Effector CD4-positive, alpha-beta T cell (primary cell): ENCODE measurements around the gene APC.
"Not testable (repeated sequence)": the region's sequence is repeated elsewhere in the genome, so short reads cannot be mapped to it uniquely, and the experiment has no call there.

Source experiments
- DNase-seq: peaks from one replicate; pipeline ENCODE4 v3.0.0-alpha.2; 2020

APC gene

DNA sequence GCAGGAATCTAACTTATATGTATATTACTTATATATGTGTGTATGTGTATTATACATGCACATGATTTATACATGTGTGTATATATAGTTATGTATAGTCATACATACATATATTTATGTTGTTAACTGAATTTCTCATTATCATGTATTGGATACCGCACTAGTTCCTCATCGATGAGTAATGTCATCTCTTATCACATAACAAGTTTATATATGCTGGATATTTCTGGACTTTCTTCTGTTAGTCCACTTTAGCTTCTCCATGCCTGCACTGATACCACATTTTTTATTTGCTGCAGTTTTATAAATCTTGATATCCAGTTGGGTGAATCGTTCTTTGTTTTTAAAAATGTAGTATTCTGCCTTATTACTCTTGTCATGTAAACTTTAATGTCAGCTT, 50.2 kb downstream of the APC start:
- no peak for DNase-seq

DNA sequence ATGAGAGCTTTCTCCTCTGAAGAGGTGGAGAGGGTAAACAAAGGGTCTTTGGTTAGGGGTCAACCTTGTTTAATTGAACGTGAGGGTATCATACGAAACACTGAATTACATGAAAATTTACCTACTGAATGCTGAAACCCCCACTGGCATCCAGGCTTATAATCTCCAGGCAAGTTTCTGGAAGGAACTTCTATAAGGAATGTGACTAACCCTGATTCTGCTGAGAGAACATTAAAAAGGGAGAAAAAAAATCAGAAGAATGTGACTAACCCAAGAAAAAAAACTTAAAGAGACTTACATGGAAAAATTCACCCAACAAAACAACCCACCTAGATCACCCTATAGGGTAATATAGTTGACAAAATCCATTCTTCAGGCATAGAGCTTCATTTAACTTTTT, 55.5 kb downstream of the APC start:
- no peak for DNase-seq

GRCh38 chr5:112794410-112794809, 56.7 kb downstream of the APC start:
- DNase-seq, result no peak

GRCh38 chr5:112795342-112795741, 57.7 kb downstream of the APC start:
- no peak for DNase-seq

- no peak for DNase-seq
These were observed 58.4 kb downstream of the APC start for GRCh38 chr5:112795944-112796678.

DNA sequence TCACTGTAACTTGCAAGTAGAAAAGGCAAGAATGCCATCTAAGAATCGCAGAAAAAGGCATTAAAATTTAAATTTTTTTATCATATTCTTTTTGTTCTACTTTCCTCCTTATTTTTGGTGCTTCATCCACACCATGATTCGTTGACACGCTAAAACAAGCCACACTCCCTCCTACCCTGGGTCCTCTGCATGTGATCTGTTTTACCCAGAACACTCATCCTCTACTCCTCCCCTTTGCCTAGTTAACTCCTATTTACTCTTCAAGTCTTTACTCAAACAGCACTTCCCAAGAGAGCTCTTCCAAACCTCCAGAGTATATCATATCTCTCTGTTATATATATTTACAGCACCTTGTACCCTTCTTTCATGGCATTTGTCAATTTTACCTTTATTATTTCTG, 62.0 kb downstream of the APC start:
- no peak for DNase-seq

- DNase-seq, result no peak
These were observed 63.2 kb downstream of the APC start for GRCh38 chr5:112800891-112801290.

DNA sequence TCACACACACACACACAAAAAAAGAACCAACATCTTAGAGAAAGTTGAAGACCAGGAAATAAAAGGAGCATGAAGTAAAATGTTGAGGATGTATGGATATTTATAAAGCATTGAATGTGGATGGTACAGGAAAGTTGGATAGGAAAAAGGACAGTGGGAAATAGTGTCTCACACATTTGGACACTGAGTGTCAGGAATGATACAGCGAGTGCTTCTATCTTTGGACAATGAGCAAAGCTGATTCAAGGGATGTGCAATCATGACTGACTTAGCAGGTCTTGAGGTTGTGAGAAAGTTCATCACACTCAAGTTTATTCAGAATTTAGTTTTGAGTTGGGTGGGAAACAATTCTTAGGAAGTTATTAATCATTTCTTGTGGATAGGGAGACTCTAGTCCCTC, 73.3 kb downstream of the APC start:
- DNase-seq, result no peak

DNA sequence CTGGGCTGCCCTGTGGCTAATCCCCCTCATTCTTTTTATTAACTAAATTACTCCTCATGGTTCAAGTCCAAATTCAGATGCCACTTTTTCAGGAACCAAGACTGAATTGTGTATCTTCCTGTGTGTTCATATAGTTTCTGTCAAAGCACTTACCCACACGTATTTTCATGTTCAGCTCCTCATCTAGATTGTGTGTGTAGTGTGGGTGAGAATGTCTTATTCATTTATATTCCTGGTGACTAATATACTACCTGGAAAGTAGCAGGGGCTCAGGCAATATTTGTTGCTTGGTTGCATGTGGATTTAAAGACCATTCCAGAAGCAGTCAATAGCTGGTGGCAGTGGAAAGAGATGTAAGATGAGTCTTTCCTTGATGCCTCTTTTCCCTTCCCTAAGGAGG, 74.9 kb downstream of the APC start:
- no peak for DNase-seq

DNA sequence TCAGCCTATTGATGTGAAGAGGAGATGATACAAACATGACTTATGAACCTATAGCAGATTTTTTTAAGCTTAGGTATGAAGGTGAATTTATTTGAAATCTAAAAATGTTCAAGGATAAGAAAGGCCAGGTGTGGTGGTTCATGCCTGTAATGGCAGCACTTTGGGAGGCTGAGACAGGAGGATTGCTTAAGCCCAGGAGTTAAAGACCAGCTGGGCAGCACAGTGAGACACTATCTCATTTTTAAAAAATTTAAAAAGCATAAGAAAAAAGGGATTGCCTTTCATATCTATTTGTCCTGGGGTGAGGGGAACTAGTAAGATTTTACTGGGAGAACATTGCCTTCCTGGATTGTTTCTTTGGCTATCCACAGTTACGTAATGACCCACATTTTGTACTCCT, 82.6 kb downstream of the APC start:
- DNase-seq, result no peak

GRCh38 chr5:112822456-112822855, 84.8 kb downstream of the APC start:
- no peak for DNase-seq

GRCh38 chr5:112823181-112823580, 85.5 kb downstream of the APC start:
- no peak for DNase-seq

DNA sequence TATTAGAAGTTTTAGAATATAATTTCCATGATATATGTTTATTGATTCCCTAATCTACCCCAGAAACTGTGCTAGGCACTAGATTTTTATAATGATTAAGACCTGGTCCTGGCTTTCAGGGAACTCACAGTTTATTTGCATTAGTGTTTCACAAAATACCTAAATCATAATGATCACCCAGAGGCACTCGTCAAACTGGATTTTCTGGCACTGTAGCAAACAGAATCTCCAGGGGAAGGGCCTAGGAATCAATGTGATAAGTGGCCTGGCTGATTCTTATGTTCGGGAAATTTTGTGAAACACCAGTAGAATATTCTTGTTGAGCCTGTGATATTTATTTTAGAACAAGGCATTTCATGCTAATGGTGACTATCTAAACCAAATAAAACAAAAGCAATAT, 86.0 kb downstream of the APC start:
- DNase-seq, result no peak

DNA sequence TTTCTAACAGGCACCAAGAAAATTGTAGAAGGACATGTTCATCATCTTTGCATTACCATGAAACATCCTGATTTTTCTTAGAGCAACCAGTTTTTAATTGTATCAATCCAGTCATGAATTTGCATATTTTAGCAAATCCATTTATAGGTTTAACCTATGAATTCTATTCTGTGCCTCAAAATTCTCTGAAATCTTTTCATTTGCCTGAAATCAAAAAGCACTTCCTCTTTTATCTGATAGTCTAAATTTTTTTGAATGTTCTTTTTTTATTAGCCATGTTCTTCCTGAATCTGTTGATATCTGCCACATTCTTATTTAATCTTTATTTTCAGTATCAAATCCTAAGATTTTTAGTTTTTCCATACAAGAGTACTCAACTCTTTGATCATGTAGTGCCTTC, 86.5 kb downstream of the APC start:
- DNase-seq, result no peak

DNA sequence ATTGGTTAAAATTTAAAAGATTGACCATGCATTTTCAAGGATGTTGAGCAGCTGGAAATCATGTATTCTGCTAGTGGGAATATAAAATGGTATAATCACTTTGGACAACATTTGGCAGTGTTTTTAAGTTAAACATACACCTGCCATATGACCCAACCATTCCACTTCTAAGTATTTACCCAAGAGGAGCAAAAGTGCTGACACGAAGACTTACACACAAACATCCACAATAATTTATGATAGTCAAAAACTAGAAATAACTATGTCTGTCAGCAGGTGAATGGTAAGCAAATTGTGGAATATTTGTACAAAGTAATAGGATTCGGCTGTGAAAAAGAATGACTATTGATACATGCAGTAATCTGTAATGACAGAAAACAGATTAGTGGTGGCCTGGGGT, 92.7 kb downstream of the APC start:
- no peak for DNase-seq

DNA sequence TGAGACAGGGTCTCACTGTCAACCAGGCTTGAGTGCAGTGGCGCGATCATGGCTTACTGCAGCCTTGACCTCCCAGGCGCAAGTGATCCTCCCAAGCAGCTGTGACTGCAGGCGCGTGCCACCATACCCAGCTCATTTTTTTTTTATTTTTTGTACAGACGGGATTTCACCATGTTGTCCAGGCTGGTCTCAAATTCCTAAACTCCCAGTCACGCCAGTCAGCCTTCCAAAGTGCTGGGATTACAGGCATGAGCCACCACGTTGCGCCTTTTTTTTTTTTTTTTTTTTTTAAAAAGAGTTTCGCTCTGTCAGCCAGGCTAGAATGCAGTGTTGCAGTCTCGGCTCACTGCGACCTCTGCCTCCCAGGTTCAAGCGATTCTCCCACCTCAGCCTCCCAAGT, 96.3 kb downstream of the APC start:
- DNase-seq, result no peak

DNA sequence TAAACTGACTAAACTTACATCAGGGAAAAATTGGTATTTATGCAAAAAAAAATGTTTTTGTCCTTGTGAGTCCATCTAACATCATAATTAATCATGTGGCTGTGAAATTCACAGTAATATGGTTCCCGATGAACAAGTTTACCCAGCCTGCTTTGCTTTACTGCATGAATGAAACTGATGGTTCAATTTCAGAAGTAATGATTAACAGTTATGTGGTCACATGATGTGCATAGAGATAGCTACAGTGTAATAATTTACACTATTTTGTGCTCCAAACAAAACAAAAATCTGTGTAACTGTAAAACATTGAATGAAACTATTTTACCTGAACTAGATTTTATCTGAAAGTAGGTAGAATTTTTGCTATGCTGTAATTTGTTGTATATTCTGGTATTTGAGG, 106.8 kb downstream of the APC start:
- DNase-seq, result no peak

- no peak for DNase-seq
These were observed 108.9 kb downstream of the APC start for GRCh38 chr5:112846556-112846955.

DNA sequence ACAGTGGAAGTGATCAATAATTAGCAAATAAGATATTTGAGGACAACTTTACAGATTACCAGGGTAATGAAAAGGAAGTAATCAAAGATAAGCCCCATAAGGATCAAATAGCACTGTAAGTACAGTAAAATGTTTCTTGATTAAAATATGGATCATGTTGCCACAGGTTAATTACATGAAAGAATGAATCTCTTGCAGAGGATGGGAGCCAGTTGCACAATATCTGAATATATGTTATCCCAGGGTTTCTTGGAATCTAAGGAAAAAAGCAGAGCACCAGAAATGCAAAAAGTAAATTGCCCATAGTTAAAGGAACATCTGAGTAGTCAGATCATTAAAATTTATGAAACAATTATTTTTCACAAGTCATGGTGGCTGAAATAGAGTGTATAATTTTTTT, 109.6 kb downstream of the APC start:
- DNase-seq, result no peak

DNA sequence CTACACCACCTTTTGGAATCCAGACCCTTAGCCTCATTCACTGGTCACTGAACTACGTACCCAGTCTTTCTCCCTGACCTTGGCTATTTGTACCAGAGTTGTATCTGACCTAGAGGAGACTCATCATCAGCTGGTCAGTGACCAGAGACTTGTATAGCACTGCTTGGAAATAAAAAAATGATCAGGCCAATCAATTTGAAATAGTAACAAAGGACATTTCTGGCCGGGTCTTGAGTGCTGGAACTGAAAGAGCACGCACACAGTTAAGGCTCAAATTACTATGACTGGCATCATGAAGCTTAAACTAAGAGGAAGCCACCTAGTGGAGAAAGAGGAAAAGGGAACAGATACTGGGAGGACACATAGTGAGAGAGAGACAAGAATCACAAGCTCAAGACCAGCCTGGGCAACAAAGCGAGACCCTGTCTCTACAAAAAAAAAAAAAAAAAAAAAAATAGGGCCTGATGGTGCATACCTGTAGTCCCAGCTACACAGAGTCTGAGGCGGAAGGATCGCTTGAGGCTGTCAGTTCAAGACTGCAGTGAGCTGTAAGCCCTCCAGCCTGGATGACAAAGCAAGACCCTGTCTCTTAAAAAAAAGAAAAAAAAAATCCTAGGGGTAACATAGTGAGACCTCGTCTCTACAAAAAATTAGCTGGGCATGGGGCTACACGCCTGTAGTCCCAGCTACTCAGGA, 110.6 kb downstream of the APC start:
- DNase-seq, result no peak

- DNase-seq, result no peak
These were observed 112.2 kb downstream of the APC start for GRCh38 chr5:112849912-112850311.

DNA sequence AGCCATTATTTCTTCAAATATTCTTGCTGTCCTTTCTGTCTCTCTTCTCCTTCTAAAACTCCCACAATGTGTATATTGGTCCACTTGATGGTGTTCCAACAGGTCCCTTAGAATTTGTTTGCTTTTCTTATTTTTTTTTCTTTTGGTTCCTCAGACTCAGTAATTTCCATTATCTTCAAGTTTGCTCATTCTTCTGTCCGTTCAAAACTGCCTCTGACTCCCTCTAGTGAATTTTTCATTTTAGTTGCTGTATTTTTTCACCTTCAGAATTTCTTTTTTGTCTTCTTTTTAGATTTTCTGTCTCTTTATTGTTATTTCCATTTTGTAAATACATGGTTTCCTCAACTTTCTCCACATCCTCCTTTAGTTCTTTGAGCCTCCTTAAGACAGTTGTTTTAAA, 117.0 kb downstream of the APC start:
- DNase-seq, result no peak

DNA sequence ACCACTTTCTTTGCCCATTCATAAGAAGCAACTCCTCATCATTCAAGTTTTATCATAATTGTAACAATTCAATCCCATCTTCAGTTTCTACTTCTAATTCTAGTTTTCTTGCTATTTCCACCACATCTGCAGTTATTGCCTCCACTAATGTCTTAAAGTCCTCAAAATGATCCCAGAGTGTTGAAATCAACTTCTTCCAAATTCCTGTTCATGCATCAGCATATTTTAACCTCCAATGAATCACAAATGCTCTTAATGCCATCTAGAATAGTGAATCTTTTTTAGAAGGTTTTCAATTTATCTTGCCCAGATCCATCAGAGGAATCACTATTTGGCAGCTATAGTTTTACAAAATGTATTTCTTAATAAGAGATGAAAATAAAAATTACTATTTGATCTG, 120.2 kb downstream of the APC start:
- no peak for DNase-seq

- DNase-seq, result not testable (repeated sequence)
These were observed 122.9 kb downstream of the APC start for GRCh38 chr5:112860571-112860928.
